Measurements from ENCODE around the gene FST.

The FST gene

GRCh38 chr5:53438486-53439472, 41.6 kb upstream of the FST start:
- peak; percentile 49 for DNase-seq (ENCODE audit: extremely low read depth, low read depth)
- no peak for TF ChIP-seq CTCF (IDR thresholded peaks at IDR 0.05; ENCODE audit: low read depth, low read length)

GRCh38 chr5:53442961-53443360, 37.5 kb upstream of the FST start:
- no peak for DNase-seq (ENCODE audit: extremely low read depth, low read depth)
- TF ChIP-seq CTCF (IDR thresholded peaks at IDR 0.05; ENCODE audit: low read depth, low read length), result no peak

GRCh38 chr5:53445569-53445968, 34.9 kb upstream of the FST start:
- DNase-seq (ENCODE audit: extremely low read depth, low read depth), result no peak
- no peak for TF ChIP-seq CTCF (IDR thresholded peaks at IDR 0.05; ENCODE audit: low read depth, low read length)

- TF ChIP-seq CTCF (IDR thresholded peaks at IDR 0.05; ENCODE audit: low read depth, low read length), result no peak
- no peak for DNase-seq (ENCODE audit: extremely low read depth, low read depth)
Measured at GRCh38 chr5:53446908-53447307, 33.5 kb upstream of the FST start.

GRCh38 chr5:53448851-53449250, 31.6 kb upstream of the FST start:
- DNase-seq (ENCODE audit: extremely low read depth, low read depth), result no peak
- TF ChIP-seq CTCF (IDR thresholded peaks at IDR 0.05; ENCODE audit: low read depth, low read length), result no peak

- no peak for TF ChIP-seq CTCF (IDR thresholded peaks at IDR 0.05; ENCODE audit: low read depth, low read length)
- DNase-seq (ENCODE audit: extremely low read depth, low read depth), result no peak
Measured at GRCh38 chr5:53453898-53454718, 26.3 kb upstream of the FST start.

- no peak for DNase-seq (ENCODE audit: extremely low read depth, low read depth)
- no peak for TF ChIP-seq CTCF (IDR thresholded peaks at IDR 0.05; ENCODE audit: low read depth, low read length)
Measured at GRCh38 chr5:53454719-53455000, 25.8 kb upstream of the FST start.

Measured in AG09319 (cell line).